Psoas muscle (tissue), 8 donors: ENCODE measurements around the gene SPESP1. TPM values are rescaled to one million over a fixed set of nuclear protein-coding genes. Genes with fewer than 3 reads are reported as not detected.

Experiments
- ATAC-seq, 4 donors: fragments of 200-7000 bp; cut with Tn5 transposase; one replicate each; pipeline ENCODE4 v1.9.1; 2020; ENCODE audit warnings: moderate library complexity in 3 of 4, mild to moderate bottlenecking in 2 of 4
- DNase-seq, 2 donors: peaks; one replicate each; pipeline ENCODE4 v3.0.0-alpha.2; 2020
- H3K27ac ChIP-seq: fragments of 200-600 bp; one replicate; pipeline ENCODE4 v1.8.0; 2022
- H3K27me3 ChIP-seq, 3 donors: fragments of 200-600 bp in 1 of 3; one replicate each; pipeline versions ENCODE4 v1.6.1 to v1.8.0; 2013 to 2022; ENCODE audit warnings: low read length in 2 of 3, mild to moderate bottlenecking in 2 of 3, moderate library complexity in 1 of 3; ENCODE audit not compliant: insufficient read depth in 3 of 3
- H3K36me3 ChIP-seq, 2 donors: fragments of 200-600 bp in 1 of 2; one replicate each; pipeline versions ENCODE4 v1.6.1 to v1.8.0; 2013 to 2022; ENCODE audit warnings: low read depth in 1 of 2, mild to moderate bottlenecking in 1 of 2, moderate library complexity in 1 of 2; ENCODE audit not compliant: insufficient read depth in 1 of 2
- H3K4me1 ChIP-seq: fragments of 200-600 bp; one replicate; pipeline ENCODE4 v1.8.0; 2022
- H3K4me3 ChIP-seq: fragments of 200-600 bp; one replicate; pipeline ENCODE4 v1.8.0; 2022; ENCODE audit warnings: mild to moderate bottlenecking
- H3K9me3 ChIP-seq: fragments of 200-600 bp; one replicate; pipeline ENCODE4 v1.8.0; 2022
- WGBS, 3 donors: extraction: QIAGEN DNeasy Blood & Tissue Kit; methylation state at CpG; one replicate each; pipeline versions ENCODE4 v1.1.6 to v1.1.7; 2013; 5-methylcytosine and 5-hydroxymethylcytosine counted together
- intact Hi-C, 2 donors: fragments of 100-400 bp; cut with DNase I; formaldehyde crosslinking; loops; one replicate each; pipeline versions ENCODE4 v1.11.0 to v1.14.2; 2022
- long read RNA-seq, 2 donors: library from polyadenylated mRNA; unstranded; transcript quantifications; one replicate each; pipeline ENCODE4 v2.0.0, GENCODE V29; 2021
- polyA plus RNA-seq, 3 donors: library from polyadenylated mRNA; stranded (reverse); fragments of 200-250 nt; gene quantifications; one replicate each; pipeline ENCODE4 v1.2.3, GENCODE V29; 2013
- total RNA-seq, 4 donors: library from RNA; stranded (reverse); fragmentation: NEBNext Ultra II Directional in 2 of 4; extraction: Animal tissue kit (Norgen Biotek cat#: 25700) in 2 of 4; gene quantifications; one replicate each; pipeline versions ENCODE4 v1.2.1 to v1.2.4, GENCODE V29; 2021 to 2023
- TF ChIP-seq, protein P1 (sequence below): fragments of 200-600 bp; IDR thresholded peaks from one replicate; pipeline ENCODE4 v1.8.0; 2022; ENCODE audit warnings: antibody characterized with exemption
- donor health status: healthy with polysubstance abuse.
- donor health status: DM: no; HTN: no; CAD: no; lungs with moderate emphysema.
- donor health status: Bipolar disorder and iron deficiency.
- donor health status: healthy.
- donor health status: DM: yes; HTN: yes; CAD: no.
- donor health status: DM: no; HTN: no; CAD: no.
- donor health status: DM: no; HTN: no; CAD: no.
- donor health status: DM: yes; HTN: yes; CAD: no.

The SPESP1 gene
- total RNA-seq = 1 to 10 TPM in 2 of 4 donors, under 1 TPM in 2; 0.60 to 3.2 (median 1.7) TPM
- polyA plus RNA-seq = 1 to 10 TPM; 2.0 to 2.7 (median 2.5) TPM
- long read RNA-seq, donor 1, partial matches to known transcripts = 0 of 2 reads
- long read RNA-seq, donor 1, other reads (novel, unspliced or antisense) = 1 of 2 reads
- long read RNA-seq, donor 2, partial matches to known transcripts = 0 of 4 reads
- long read RNA-seq, donor 2, other reads (novel, unspliced or antisense) = 0 of 4 reads

DNA sequence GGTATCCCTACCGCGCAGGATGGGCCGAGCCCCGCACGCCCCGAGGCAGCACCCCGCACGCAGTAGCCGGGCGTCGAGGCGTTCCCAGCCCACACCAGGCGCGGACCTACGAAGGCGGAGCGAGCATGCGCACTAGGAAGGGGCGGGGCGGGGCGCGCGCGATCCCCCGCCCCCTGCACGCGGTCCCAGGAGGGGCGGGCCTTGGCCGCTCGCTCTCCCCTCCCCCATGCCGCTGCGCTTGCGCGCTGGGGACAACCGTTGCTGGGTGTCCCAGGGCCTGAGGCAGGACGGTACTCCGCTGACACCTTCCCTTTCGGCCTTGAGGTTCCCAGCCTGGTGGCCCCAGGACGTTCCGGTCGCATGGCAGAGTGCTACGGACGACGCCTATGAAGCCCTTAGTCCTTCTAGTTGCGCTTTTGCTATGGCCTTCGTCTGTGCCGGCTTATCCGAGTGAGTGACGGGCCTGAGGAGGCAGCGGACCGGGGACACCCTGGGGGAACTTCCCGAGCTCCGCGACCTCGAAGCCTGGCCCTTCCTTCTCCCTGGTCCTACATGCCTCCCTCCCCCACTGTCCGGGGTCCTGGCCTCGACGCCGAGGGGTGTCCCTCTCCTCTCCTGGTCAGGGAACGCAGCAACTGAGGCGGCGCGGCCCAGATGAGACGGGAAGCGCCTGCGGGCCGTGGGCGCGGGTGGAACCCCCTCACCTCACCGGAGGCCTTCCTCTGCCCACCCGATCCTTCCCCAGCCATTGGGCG lies at the start of gene SPESP1:
Gene SPESP1 (plus strand): TSS at position 258 of the 755 bp plus-strand sequence. CDS start 129 bp downstream, at position 387.
- Histone ChIP-seq H3K27ac (no peak within 1 kb of the TSS), H3K4me3 (peak within 1 kb of the TSS; percentile 33), H3K27me3 (peaks cover 0 to 22% (median 0%) of the 10 kb centered on the region in 3 donors), H3K36me3 (no peaks in the 10 kb centered on the region), H3K4me1 (no peaks in the 10 kb centered on the region), H3K9me3 (no peaks in the 10 kb centered on the region)
- DNase-seq (peak; percentile 59 to 87), ATAC-seq (peak; percentile 67 to 99 (median 85))
- WGBS, 3 donors = 63 to 72% (median 71%) methylated on average over 54 to 72 of the region's 72 CpGs
- TF ChIP-seq, protein P1, sequence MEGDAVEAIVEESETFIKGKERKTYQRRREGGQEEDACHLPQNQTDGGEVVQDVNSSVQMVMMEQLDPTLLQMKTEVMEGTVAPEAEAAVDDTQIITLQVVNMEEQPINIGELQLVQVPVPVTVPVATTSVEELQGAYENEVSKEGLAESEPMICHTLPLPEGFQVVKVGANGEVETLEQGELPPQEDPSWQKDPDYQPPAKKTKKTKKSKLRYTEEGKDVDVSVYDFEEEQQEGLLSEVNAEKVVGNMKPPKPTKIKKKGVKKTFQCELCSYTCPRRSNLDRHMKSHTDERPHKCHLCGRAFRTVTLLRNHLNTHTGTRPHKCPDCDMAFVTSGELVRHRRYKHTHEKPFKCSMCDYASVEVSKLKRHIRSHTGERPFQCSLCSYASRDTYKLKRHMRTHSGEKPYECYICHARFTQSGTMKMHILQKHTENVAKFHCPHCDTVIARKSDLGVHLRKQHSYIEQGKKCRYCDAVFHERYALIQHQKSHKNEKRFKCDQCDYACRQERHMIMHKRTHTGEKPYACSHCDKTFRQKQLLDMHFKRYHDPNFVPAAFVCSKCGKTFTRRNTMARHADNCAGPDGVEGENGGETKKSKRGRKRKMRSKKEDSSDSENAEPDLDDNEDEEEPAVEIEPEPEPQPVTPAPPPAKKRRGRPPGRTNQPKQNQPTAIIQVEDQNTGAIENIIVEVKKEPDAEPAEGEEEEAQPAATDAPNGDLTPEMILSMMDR = no peak
- intact Hi-C loops = no loop called here

DNA sequence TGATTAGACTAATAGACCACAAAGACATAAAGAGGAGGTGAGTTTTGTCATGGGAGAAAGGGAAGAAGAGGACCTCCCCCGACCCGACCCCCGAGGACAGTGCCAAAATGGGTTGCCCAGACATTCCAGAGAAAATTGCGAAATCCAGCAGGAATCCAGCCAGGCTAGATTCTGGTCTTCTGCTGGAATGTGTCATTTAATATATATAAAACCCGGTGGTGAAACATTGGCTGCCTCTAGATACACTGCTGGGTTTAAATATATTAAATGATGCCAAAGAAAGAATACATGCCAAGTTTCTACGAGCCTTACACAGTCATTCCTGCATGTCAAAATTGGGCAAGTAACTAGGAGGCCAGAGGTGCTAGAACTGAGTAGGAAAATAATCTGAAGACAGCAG lies 45.3 kb upstream of the SPESP1 start:
- DNase-seq = no peak
- ATAC-seq = peak in 2 of 4 donors; percentile 52 to 54
- TF ChIP-seq, protein P1 = no peak
- 14 to 20% (median 18%) methylated on average over 6 of the region's 6 CpGs for WGBS, 3 donors
- Histone ChIP-seq H3K27me3 (no peaks in the 10 kb centered on the region), H3K9me3 (no peaks in the 10 kb centered on the region), H3K4me3 (no peak overlapping the region), H3K36me3 (no peaks in the 10 kb centered on the region), H3K4me1 (peaks cover 11% of the 10 kb centered on the region), H3K27ac (no peak overlapping the region)
- intact Hi-C loops = no loop called here

- intact Hi-C loops = no loop called here
- WGBS, 3 donors = 94 to 98% (median 96%) methylated on average over 3 of the region's 3 CpGs
- DNase-seq (no peak), ATAC-seq (no peak)
- Histone ChIP-seq H3K27me3 (no peaks in the 10 kb centered on the region), H3K4me1 (peaks cover 11% of the 10 kb centered on the region), H3K9me3 (no peaks in the 10 kb centered on the region), H3K27ac (no peak overlapping the region), H3K36me3 (no peaks in the 10 kb centered on the region), H3K4me3 (no peak overlapping the region)
- TF ChIP-seq, protein P1 = no peak
These were observed 43.2 kb upstream of the SPESP1 start for GRCh38 chr15:68887120-68887519.

- H3K36me3 ChIP-seq = no peaks in the 10 kb centered on the region
- no peak overlapping the region for H3K27ac ChIP-seq
- ATAC-seq = no peak
- no peak for DNase-seq
- intact Hi-C loops = no loop called here
- no peaks in the 10 kb centered on the region for H3K27me3 ChIP-seq
- WGBS, 3 donors = 88% methylated on average over 8 of the region's 8 CpGs
- TF ChIP-seq, protein P1 = no peak
- H3K9me3 ChIP-seq = no peaks in the 10 kb centered on the region
- H3K4me1 ChIP-seq = peaks cover 11% of the 10 kb centered on the region
- no peak overlapping the region for H3K4me3 ChIP-seq
These were observed 42.5 kb upstream of the SPESP1 start for GRCh38 chr15:68887819-68888218.
